Fibroblast of lung (primary cell): Measurements from ENCODE around the gene VPS37D.
A peak's percentile ranks its signal among the peaks of the same experiment; 100 is the strongest.

Experiments
- CTCF ChIP-seq, 2 donors: IDR thresholded peaks in 1 of 2; conservative IDR thresholded peaks in 1 of 2; 1 replicate in 1 of 2; 2 replicates in 1 of 2; pipeline ENCODE4 v1.5.1; 2011 to 2012; ENCODE audit warnings: low read length in 2 of 2, control low read depth in 1 of 2, inconsistent platforms in 1 of 2, low read depth in 1 of 2, mild to moderate bottlenecking in 1 of 2
- EZH2 ChIP-seq: IDR thresholded peaks from 2 replicates; pipeline ENCODE4 v1.5.1; 2012; ENCODE audit warnings: low read length, control low read depth, mild to moderate bottlenecking; ENCODE audit errors: missing control alignments

GRCh38 chr7:73667344-73668102, at the start of gene VPS37D:
- TF ChIP-seq CTCF (conservative IDR thresholded peaks at IDR 0.05 in 1 of 2, IDR thresholded peaks at IDR 0.05 in 1 of 2; ENCODE audit: low read depth in 1 of 2, low read length in 2 of 2) (peak; percentile 41 to 65), EZH2 (no peak)
